Measurements from ENCODE around the gene CELF5.

GRCh38 chr19:3201911-3202310 is 22.6 kb upstream of the CELF5 start:
- no peak for TF ChIP-seq CTCF (conservative IDR thresholded peaks at IDR 0.05)
- TF ChIP-seq EZH2 (IDR thresholded peaks at IDR 0.05; ENCODE audit: low read depth): no peak

Measured in PC-9 (cell line).